ENCODE data around the gene AKR1C3.

DNA sequence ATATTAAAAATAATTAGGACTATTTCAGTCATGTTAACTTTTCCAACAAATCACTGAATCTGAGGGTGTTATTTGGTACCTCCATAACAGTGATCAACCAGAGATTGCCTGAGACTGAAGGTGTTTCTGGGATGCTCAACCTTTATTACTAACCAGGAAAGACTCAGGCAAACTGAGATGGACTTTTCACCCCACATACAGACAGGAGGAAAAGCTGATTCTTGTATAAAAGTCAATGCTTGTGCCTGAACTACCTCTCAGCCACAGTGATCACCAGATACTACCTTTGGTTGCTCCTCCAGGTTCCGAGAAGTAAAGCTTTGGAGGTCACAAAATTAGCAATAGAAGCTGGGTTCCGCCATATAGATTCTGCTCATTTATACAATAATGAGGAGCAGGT lies 1.9 kb downstream of the AKR1C3 start:
- TF ChIP-seq, protein P1, sequence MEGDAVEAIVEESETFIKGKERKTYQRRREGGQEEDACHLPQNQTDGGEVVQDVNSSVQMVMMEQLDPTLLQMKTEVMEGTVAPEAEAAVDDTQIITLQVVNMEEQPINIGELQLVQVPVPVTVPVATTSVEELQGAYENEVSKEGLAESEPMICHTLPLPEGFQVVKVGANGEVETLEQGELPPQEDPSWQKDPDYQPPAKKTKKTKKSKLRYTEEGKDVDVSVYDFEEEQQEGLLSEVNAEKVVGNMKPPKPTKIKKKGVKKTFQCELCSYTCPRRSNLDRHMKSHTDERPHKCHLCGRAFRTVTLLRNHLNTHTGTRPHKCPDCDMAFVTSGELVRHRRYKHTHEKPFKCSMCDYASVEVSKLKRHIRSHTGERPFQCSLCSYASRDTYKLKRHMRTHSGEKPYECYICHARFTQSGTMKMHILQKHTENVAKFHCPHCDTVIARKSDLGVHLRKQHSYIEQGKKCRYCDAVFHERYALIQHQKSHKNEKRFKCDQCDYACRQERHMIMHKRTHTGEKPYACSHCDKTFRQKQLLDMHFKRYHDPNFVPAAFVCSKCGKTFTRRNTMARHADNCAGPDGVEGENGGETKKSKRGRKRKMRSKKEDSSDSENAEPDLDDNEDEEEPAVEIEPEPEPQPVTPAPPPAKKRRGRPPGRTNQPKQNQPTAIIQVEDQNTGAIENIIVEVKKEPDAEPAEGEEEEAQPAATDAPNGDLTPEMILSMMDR (conservative IDR thresholded peaks at IDR 0.05; ENCODE audit: low read length), result no peak
- no peak for TF ChIP-seq EZH2phosphoT487 (IDR thresholded peaks at IDR 0.05; ENCODE audit: borderline replicate concordance, low read depth, low read length)
